GM19328 (cell line): ENCODE data around the gene MAN2A2.

Experiments
- ATAC-seq: cut with Tn5 transposase; IDR thresholded peaks from one replicate; pipeline ENCODE4 v1.9.1; 2021; ENCODE audit warnings: mild to moderate bottlenecking, moderate library complexity; ENCODE audit not compliant: unreplicated experiment

The MAN2A2 gene

GRCh38 chr15:90938261-90938660, 35.2 kb downstream of the MAN2A2 start:
- no peak for ATAC-seq

GRCh38 chr15:90939756-90940155, 36.7 kb downstream of the MAN2A2 start:
- ATAC-seq: no peak

GRCh38 chr15:90941038-90941437, 37.9 kb downstream of the MAN2A2 start:
- ATAC-seq: no peak

DNA sequence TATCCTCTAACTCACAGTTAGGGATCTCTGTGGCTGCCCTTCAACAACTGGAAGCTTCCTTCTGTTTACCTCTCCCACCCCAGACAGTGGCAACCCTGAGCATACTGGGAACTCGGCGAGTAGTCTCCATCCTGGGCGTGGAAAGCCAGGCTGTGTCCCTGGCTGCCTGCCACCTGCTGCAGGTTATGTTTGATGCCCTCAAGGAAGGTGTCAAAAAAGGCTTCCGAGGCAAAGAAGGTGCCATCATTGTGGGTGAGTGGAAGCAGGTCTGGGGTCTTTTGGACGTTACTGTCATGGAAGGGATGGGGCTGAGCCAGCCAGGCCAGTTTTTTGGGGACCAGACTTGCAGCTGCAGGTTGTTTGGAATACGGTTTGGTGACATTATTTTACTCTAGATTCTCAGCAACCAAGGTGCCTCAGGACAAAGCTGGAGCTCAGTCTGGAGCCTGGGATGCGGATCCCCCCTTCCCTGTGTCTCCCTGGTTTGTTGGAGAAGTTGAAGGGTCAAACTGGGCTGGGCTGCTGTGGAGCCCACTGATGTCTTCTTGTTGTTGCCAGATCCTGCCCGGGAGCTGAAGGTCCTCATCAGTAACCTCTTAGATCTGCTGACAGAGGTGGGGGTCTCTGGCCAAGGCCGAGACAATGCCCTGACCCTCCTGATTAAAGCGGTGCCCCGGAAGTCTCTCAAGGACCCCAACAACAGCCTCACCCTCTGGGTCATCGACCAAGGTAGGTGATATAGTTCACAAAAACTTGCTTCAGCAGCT, 39.4 kb downstream of the MAN2A2 start:
- ATAC-seq: no peak

DNA sequence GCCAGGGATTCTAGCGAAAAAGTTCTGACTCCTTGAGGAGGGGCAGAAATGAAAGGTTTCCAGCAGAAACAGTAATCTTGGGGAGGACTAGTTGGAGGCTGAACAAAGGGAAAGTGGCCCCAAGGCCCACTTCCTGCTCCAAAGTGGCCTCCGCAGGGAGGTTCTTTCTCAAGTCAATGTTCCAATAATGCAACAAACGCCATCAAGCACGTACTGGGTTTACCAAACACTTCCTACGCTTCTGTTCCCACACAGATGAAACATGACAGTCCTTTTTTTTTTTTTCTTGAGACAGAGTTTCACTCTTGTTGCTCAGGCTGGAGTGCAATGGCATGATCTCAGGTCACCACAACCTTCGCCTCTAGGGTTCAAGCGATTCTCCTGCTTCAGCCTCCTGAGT, 42.0 kb downstream of the MAN2A2 start:
- no peak for ATAC-seq

DNA sequence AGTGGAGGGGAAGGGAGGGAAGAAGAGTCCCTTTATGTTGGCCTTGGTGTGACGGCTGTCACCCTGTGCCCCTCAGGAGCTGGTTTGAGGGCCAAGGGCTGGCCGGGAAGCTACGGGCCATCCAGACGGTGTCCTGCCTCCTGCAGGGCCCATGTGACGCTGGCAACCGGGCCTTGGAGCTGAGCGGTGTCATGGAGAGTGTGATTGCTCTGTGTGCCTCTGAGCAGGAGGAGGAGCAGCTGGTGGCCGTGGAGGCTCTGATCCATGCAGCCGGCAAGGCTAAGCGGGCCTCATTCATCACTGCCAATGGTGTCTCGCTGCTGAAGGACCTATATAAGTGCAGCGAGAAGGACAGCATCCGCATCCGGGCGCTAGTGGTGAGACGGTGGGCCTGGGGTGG, 43.4 kb downstream of the MAN2A2 start:
- no peak for ATAC-seq

DNA sequence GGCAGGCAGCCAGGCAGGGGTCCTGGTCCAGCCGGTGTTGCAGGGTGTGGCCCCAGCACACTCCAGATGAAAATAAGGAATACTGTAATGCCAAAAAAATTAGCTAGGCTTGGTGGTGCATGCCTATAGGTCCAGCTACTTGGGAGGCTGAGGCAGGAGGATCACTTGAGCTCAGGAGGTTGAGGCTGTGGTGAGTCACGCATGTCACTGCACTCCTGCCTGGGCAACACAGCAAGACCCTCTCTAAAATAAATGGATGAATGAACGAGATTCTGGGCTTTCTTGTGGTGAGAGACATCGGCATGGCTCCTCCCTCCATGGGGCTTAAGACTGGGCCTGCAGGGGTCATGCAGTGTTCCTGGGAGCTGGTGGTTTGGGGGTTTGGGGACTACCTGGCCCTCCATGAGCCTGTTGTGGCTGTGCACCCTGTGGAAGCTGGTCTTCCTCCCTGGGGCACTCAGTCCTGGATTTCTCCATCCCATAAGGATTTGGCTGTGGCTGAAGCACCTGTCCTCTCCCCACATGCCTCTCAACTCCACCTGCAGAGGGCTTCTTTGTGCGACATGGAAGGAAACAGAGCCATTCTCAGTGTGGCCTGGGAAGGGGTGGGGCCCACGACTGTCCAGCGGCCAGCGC, 44.0 kb downstream of the MAN2A2 start:
- ATAC-seq: no peak

- no peak for ATAC-seq
These were observed 44.7 kb downstream of the MAN2A2 start for GRCh38 chr15:90947577-90948357.

- ATAC-seq: no peak
These were observed 45.4 kb downstream of the MAN2A2 start for GRCh38 chr15:90948506-90948905.

GRCh38 chr15:90949979-90950675, 47.0 kb downstream of the MAN2A2 start:
- no peak for ATAC-seq

DNA sequence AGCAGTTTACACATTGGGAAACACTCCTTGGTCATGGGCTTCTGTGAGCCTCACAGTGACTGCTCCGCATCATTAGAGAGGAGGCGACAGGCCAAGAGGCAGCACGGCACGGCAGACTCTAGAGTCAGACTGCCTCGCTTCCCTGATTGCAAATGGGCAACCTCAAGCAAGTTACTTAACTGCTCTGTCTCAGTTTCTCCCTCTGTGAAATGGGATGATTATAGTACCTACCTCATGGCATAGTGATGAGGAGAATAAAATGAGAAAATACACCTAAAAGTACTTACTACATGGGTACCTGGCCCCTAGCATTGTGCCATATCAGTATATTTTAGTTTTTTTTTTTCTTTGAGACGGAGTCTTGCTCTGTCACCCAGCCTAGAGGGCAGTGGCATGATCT, 47.6 kb downstream of the MAN2A2 start:
- no peak for ATAC-seq

- no peak for ATAC-seq
These were observed 50.0 kb downstream of the MAN2A2 start for GRCh38 chr15:90952901-90953677.

- ATAC-seq: no peak
These were observed 51.0 kb downstream of the MAN2A2 start for GRCh38 chr15:90953947-90954711.

DNA sequence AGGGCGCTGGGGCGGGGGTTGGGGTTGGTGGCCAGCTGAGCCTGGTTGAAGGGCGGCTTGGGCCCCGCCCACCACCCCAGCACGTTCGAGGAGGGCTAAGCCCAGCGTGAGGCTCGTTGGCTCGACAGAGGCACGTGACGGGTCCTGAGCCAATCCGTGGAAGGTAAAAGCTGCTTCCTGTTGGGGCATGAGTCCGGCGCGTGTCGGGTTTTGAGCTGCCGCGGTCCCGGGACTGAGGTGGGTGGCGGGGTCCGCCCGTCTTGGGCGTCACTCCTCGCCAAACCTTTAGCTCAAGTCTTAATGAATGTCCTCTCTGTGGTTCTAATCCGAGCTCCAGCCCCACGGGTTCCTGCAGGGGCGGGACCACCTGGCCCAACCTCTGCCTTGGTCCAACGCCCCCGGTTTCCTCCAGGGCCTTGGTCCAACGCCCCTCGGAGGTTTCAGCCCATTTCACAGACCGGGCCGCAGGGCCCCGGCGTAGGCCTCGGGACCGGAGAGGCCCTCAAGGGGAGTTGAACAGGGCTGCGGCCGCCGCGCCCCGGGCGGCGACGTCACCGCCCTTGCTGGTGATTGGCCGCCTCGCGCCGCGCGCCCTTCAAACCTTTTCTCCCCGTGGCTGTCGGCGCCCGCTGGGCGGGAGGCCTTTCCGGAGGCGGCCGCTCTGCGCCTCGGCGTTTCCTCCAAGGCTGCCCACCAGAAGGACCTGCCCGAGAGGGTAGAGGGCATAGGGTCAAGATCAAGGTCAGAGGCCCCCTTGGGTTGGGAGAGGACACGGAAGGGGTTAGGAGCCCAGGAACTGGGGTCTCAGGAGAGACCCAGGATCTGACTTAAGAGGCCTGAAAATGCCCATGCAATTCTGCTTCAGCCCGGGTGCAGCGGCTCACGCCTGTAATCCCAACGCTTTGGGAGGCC, 51.9 kb downstream of the MAN2A2 start, which contains the start of gene RCCD1:
Gene RCCD1 (plus strand): TSS at position 173 of the 912 bp plus-strand sequence. CDS start 1,851 bp downstream, outside the sequence.
- ATAC-seq: peak; percentile 92

GRCh38 chr15:90955624-90956273, 52.6 kb downstream of the MAN2A2 start:
- ATAC-seq: no peak

GRCh38 chr15:90956274-90957030, 53.4 kb downstream of the MAN2A2 start:
- ATAC-seq: no peak
